Activated T-cell treated with anti-CD3 and anti-CD28 coated beads for 24 hours (primary cell): Measurements from ENCODE around the gene RFX6.

Experiments
- DNase-seq: peaks from one replicate; pipeline ENCODE4 v3.0.0-alpha.2; 2020; ENCODE audit warnings: low read depth

The RFX6 gene

GRCh38 chr6:116971959-116972358, 94.9 kb downstream of the RFX6 start:
- no peak for DNase-seq

- DNase-seq: no peak
Measured at GRCh38 chr6:116973976-116974375, 96.9 kb downstream of the RFX6 start.

- DNase-seq: no peak
Measured at GRCh38 chr6:116974526-116975316, 97.7 kb downstream of the RFX6 start.

- DNase-seq: no peak
Measured at GRCh38 chr6:116975600-116975999, 98.6 kb downstream of the RFX6 start.

- no peak for DNase-seq
Measured at GRCh38 chr6:116979560-116979959, 102.5 kb downstream of the RFX6 start.
